Neuronal stem cell (in vitro differentiated cells): ENCODE results near the gene AP3B1.

Experiments used
- DNase-seq: peaks from one replicate; pipeline ENCODE4 v3.0.0-alpha.2; 2013; ENCODE audit warnings: low spot score
- H2AFZ ChIP-seq: one replicate; pipeline ENCODE4 v1.6.1; 2013; ENCODE audit warnings: mild to moderate bottlenecking, low read length, inconsistent platforms
- H2AK5ac ChIP-seq: 2 replicates; pipeline ENCODE4 v1.6.1; 2013; ENCODE audit warnings: low read depth, mild to moderate bottlenecking, inconsistent platforms, low read length, moderate library complexity, mixed read lengths
- H2BK120ac ChIP-seq: 2 replicates; pipeline ENCODE4 v1.6.1; 2013; ENCODE audit warnings: low read depth, mild to moderate bottlenecking, inconsistent platforms, low read length, moderate library complexity, mixed read lengths
- H2BK12ac ChIP-seq: one replicate; pipeline ENCODE4 v1.6.1; 2013; ENCODE audit warnings: low read length, inconsistent platforms
- H2BK15ac ChIP-seq: 2 replicates; pipeline ENCODE4 v1.6.1; 2013; ENCODE audit warnings: mild to moderate bottlenecking, low read length, inconsistent platforms, mixed read lengths
- H2BK5ac ChIP-seq: one replicate; pipeline ENCODE4 v1.6.1; 2013; ENCODE audit warnings: inconsistent platforms, mild to moderate bottlenecking, low read length, moderate library complexity
- H3K14ac ChIP-seq: one replicate; pipeline ENCODE4 v1.6.1; 2013; ENCODE audit warnings: low read length, inconsistent platforms
- H3K18ac ChIP-seq: 2 replicates; pipeline ENCODE4 v1.6.1; 2013; ENCODE audit warnings: low read length, inconsistent platforms
- H3K23ac ChIP-seq: 2 replicates; pipeline ENCODE4 v1.6.1; 2013; ENCODE audit warnings: low read depth, mild to moderate bottlenecking, mixed read lengths, low read length, inconsistent platforms; ENCODE audit not compliant: poor library complexity
- H3K27ac ChIP-seq: replicated peaks from 3 replicates; pipeline ENCODE4 v1.5.1; 2013; ENCODE audit warnings: low read length, inconsistent platforms
- H3K27me3 ChIP-seq, 3 experiments: 2 replicates each; pipeline ENCODE4 v1.6.1; 2013; ENCODE audit warnings: low read length in 3 of 3, mild to moderate bottlenecking in 2 of 3, inconsistent platforms in 1 of 3, low read depth in 1 of 3, mixed read lengths in 1 of 3, moderate library complexity in 1 of 3; ENCODE audit not compliant: control insufficient read depth in 3 of 3, insufficient read depth in 3 of 3
- H3K36me3 ChIP-seq, 2 donors: replicated peaks in 1 of 2; 2 replicates each; pipeline ENCODE4 v1.6.1; 2013; ENCODE audit warnings: low read length in 2 of 2; ENCODE audit not compliant: control insufficient read depth in 2 of 2, insufficient read depth in 2 of 2
- H3K4ac ChIP-seq: 2 replicates; pipeline ENCODE4 v1.6.1; 2013; ENCODE audit warnings: inconsistent platforms, mild to moderate bottlenecking, low read length, moderate library complexity
- H3K4me1 ChIP-seq, 2 donors: 1 replicate in 1 of 2; 2 replicates in 1 of 2; pipeline ENCODE4 v1.6.1; 2013; ENCODE audit warnings: low read length in 2 of 2, low read depth in 1 of 2; ENCODE audit not compliant: control insufficient read depth in 2 of 2, insufficient read depth in 1 of 2
- H3K4me2 ChIP-seq: one replicate; pipeline ENCODE4 v1.6.1; 2013; ENCODE audit warnings: mild to moderate bottlenecking, low read length, inconsistent platforms; ENCODE audit not compliant: insufficient read depth, poor library complexity, severe bottlenecking
- H3K4me3 ChIP-seq, 2 donors: 2 replicates each; pipeline ENCODE4 v1.5.1; 2013; ENCODE audit warnings: low read length in 2 of 2, mild to moderate bottlenecking in 2 of 2, inconsistent platforms in 1 of 2, moderate library complexity in 1 of 2
- H3K79me1 ChIP-seq: one replicate; pipeline ENCODE4 v1.6.1; 2013; ENCODE audit warnings: low read depth, mild to moderate bottlenecking, inconsistent platforms, low read length, moderate library complexity
- H3K9ac ChIP-seq: one replicate; pipeline ENCODE4 v1.6.1; 2013; ENCODE audit warnings: mild to moderate bottlenecking, low read depth, low read length, inconsistent platforms; ENCODE audit not compliant: poor library complexity
- H3K9me3 ChIP-seq, 2 donors: replicated peaks in 1 of 2; 2 replicates each; pipeline versions ENCODE3 to v1.6.1; 2013; ENCODE audit warnings: low read length in 2 of 2, mild to moderate bottlenecking in 2 of 2, inconsistent platforms in 1 of 2, low read depth in 1 of 2, mixed read lengths in 1 of 2, moderate library complexity in 1 of 2; ENCODE audit not compliant: control insufficient read depth in 2 of 2, insufficient read depth in 1 of 2
- H4K8ac ChIP-seq: one replicate; pipeline ENCODE4 v1.6.1; 2013; ENCODE audit warnings: low read depth, mild to moderate bottlenecking, inconsistent platforms, low read length, moderate library complexity
- H4K91ac ChIP-seq: one replicate; pipeline ENCODE4 v1.6.1; 2013; ENCODE audit warnings: low read length, low read depth, mild to moderate bottlenecking, inconsistent platforms; ENCODE audit not compliant: poor library complexity
- WGBS, 2 donors: extraction: QIAGEN DNeasy Blood & Tissue Kit; methylation state at CpG; one replicate each; pipeline ENCODE4 v1.1.7; 2013; ENCODE audit warnings: missing lambda C conversion rate in 2 of 2, mixed read lengths in 1 of 2; ENCODE audit not compliant: insufficient read length in 2 of 2, insufficient replicate concordance in 1 of 2; ENCODE audit errors: extremely low coverage in 2 of 2; 5-methylcytosine and 5-hydroxymethylcytosine counted together

AP3B1 gene

DNA sequence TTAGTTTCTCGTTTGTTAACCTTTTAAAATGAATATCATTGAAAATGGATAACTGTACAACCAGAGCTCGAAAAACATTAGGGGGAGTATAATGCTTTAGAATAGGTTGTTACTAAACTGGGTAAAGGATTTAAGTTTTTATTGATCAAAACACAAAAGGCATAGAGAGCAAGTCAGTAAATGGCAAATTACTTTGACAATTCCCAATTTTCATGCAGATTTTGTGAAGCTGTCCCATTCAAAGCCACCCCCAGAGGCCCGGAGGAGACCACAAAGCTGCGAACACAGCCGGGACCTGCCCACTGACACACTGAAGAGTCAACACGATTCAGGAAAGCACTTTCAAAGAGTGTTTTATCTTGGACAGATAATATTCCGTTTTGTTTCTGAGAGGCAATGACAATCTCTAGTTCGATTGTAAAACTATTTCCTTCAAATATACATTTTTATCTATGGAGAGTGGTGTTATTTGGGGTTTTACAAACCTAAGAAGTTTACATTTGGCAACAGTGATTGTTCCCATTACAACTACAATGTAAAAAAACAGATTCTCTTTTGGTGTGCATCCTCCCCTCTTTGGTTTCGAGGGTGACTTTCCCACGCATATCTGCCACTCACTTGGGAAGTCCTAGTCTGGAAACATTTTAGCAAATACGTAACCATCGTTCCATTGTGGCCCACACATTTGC is 335.7 kb downstream of the AP3B1 start:
- peaks cover 3 to 97% (median 12%) of the 10 kb centered on the region in 3 experiments for H3K27me3 ChIP-seq

DNA sequence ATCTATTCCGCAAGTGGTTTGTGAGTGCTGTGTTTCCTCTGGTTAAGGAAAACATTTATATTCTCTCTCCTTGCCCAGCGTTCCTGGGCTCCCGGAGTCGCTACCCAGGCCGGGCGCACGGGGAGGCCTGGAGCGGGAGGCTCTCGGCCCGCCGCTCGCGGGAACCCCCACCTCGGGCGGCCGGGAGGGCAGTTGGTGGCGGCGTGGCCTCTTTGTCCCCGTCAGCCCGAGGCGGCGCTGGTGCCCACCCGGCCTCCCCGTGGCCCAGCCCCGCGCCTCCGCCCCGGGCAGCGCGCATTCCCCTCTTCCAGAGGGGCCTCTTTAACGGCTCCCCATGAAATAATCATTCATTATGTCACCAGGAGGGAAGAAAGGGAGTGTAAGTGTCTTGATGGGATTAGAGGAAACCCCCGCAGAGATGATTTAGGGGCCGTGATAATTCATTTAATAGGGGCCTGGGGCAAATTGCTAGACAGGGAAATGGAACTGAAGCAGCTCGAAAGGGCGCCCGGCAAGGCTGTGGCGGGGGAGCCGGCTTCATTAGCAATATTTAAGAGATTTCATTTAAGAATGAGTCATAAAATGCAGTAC is 336.5 kb downstream of the AP3B1 start:
- Histone ChIP-seq H2BK120ac (no peak overlapping the region), H3K4me3 (peak overlapping the region in 1 of 2 donors; percentile 49), H2AK5ac (no peak overlapping the region), H2BK12ac (no peak overlapping the region), H2BK15ac (no peak overlapping the region), H2AFZ (peak overlapping the region; percentile 76), H3K36me3 (no peaks in the 10 kb centered on the region), H3K27me3 (peaks cover 3 to 97% (median 12%) of the 10 kb centered on the region in 3 experiments), H3K18ac (peak overlapping the region; percentile 73), H3K4me2 (peak overlapping the region; percentile 67), H3K23ac (no peak overlapping the region), H3K27ac (no peak overlapping the region), H3K9ac (no peak overlapping the region), H3K4ac (no peak overlapping the region), H3K9me3 (no peaks in the 10 kb centered on the region), H3K79me1 (no peaks in the 10 kb centered on the region), H4K8ac (no peak overlapping the region), H3K4me1 (peaks cover 0 to 10% of the 10 kb centered on the region in 2 donors), H3K14ac (no peak overlapping the region), H2BK5ac (no peak overlapping the region), H4K91ac (no peak overlapping the region)
- DNase-seq: peak; percentile 70
- no CpG with 5 or more reads among the region's 38 CpGs for WGBS, 2 donors

More for the DNA sequence above, 335.7 kb downstream of the AP3B1 start:
- Histone ChIP-seq H2BK12ac (no peak overlapping the region), H2BK15ac (no peak overlapping the region), H3K79me1 (no peaks in the 10 kb centered on the region), H3K4me2 (peak overlapping the region; percentile 67), H4K91ac (no peak overlapping the region), H3K14ac (no peak overlapping the region), H3K4ac (no peak overlapping the region), H3K23ac (no peak overlapping the region), H3K4me1 (peaks cover 0 to 10% of the 10 kb centered on the region in 2 donors), H2AK5ac (no peak overlapping the region), H2AFZ (no peak overlapping the region), H3K27ac (no peak overlapping the region), H2BK120ac (no peak overlapping the region), H3K18ac (no peak overlapping the region), H3K36me3 (no peaks in the 10 kb centered on the region), H3K9ac (no peak overlapping the region), H2BK5ac (no peak overlapping the region), H3K9me3 (no peaks in the 10 kb centered on the region), H3K4me3 (no peak overlapping the region), H4K8ac (no peak overlapping the region)
- no CpG with 5 or more reads among the region's 12 CpGs for WGBS, 2 donors
- no peak for DNase-seq

- Histone ChIP-seq H3K9ac (no peak overlapping the region), H3K14ac (no peak overlapping the region), H3K9me3 (no peaks in the 10 kb centered on the region), H2BK5ac (no peak overlapping the region), H3K4me3 (no peak overlapping the region), H3K4me2 (peak overlapping the region; percentile 67), H2BK120ac (no peak overlapping the region), H3K27me3 (peaks cover 3 to 96% (median 12%) of the 10 kb centered on the region in 3 experiments), H3K23ac (no peak overlapping the region), H3K4me1 (peaks cover 0 to 10% of the 10 kb centered on the region in 2 donors), H4K91ac (no peak overlapping the region), H2BK15ac (no peak overlapping the region), H3K36me3 (no peaks in the 10 kb centered on the region), H3K79me1 (no peaks in the 10 kb centered on the region), H3K27ac (no peak overlapping the region), H2AFZ (peak overlapping the region; percentile 76), H4K8ac (no peak overlapping the region), H3K18ac (peak overlapping the region; percentile 81), H2AK5ac (no peak overlapping the region), H2BK12ac (no peak overlapping the region), H3K4ac (no peak overlapping the region)
- no peak for DNase-seq
- WGBS, 2 donors: no CpG with 5 or more reads among the region's 20 CpGs
These were observed 337.0 kb downstream of the AP3B1 start for GRCh38 chr5:77957516-77957915.

DNA sequence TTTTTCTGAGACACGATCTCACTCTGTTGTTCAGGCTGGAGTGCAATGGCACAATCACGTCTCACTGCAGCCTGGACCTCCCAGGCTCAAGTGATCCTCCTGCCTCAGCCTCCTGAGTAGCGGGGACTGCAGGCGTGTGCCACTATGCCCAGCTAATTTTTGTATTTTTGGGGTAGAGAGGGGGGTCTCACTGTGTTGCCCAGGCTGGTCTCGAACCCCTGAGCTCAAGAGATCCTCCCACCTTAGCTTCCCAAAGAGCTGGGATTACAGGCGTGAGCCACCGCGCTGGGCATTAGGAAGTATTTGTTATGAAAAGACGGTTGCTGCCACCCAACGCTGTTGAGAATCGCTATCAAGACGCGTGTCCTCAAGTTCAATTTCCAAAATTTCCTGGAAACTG is 337.4 kb downstream of the AP3B1 start:
- Histone ChIP-seq H2AFZ (no peak overlapping the region), H3K9me3 (no peaks in the 10 kb centered on the region), H2BK5ac (no peak overlapping the region), H4K91ac (no peak overlapping the region), H3K27ac (no peak overlapping the region), H2BK120ac (no peak overlapping the region), H3K27me3 (peaks cover 3 to 94% (median 12%) of the 10 kb centered on the region in 3 experiments), H3K4me3 (no peak overlapping the region), H3K4me1 (peaks cover 0 to 10% of the 10 kb centered on the region in 2 donors), H3K9ac (no peak overlapping the region), H3K14ac (no peak overlapping the region), H3K18ac (no peak overlapping the region), H3K4ac (no peak overlapping the region), H3K79me1 (no peaks in the 10 kb centered on the region), H3K4me2 (peak overlapping the region; percentile 67), H3K36me3 (no peaks in the 10 kb centered on the region), H3K23ac (no peak overlapping the region), H4K8ac (no peak overlapping the region), H2BK12ac (no peak overlapping the region), H2BK15ac (no peak overlapping the region), H2AK5ac (no peak overlapping the region)
- DNase-seq: no peak
- no CpG with 5 or more reads among the region's 13 CpGs for WGBS, 2 donors
